ENCODE data around the gene INHBA. TPM values are rescaled to one million over a fixed set of nuclear protein-coding genes. Genes with fewer than 3 reads are reported as not detected.

The INHBA gene
- total RNA-seq, 6 donors from 2014 or later = 2.1 to 76.5 (median 42.4) TPM

DNA sequence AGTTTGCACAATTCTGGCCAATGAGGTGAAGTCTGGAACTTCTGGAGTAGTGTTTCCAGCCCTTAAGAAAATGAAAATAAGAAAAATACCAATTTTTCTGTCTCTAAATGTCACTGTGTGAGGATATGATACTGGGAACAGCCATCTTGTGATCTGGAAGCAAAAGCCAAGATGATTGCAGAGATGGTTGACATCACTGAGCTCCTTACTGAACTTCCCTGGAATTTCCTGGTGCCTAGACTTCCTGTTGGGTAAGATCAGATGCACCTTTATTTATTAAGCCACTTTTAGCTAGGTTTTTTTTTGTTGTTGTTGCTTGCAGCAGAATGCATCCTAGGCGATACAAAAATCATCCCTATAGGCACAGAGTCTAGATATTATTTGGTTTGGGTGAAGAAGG lies 27.3 kb upstream of the INHBA start:
- H3K27ac ChIP-seq = no peak overlapping the region
- ATAC-seq (ENCODE audit: low FRiP score in 2 of 2) = no peak
- TF ChIP-seq, protein P1, sequence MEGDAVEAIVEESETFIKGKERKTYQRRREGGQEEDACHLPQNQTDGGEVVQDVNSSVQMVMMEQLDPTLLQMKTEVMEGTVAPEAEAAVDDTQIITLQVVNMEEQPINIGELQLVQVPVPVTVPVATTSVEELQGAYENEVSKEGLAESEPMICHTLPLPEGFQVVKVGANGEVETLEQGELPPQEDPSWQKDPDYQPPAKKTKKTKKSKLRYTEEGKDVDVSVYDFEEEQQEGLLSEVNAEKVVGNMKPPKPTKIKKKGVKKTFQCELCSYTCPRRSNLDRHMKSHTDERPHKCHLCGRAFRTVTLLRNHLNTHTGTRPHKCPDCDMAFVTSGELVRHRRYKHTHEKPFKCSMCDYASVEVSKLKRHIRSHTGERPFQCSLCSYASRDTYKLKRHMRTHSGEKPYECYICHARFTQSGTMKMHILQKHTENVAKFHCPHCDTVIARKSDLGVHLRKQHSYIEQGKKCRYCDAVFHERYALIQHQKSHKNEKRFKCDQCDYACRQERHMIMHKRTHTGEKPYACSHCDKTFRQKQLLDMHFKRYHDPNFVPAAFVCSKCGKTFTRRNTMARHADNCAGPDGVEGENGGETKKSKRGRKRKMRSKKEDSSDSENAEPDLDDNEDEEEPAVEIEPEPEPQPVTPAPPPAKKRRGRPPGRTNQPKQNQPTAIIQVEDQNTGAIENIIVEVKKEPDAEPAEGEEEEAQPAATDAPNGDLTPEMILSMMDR (IDR thresholded peaks at IDR 0.05) = no peak
- TF ChIP-seq EP300 (IDR thresholded peaks at IDR 0.05) = no peak
- no peak for TF ChIP-seq POLR2AphosphoS5 (IDR thresholded peaks at IDR 0.05)
- TF ChIP-seq POLR2A (IDR thresholded peaks at IDR 0.05) = no peak
- H3K4me1 ChIP-seq = no peaks in the 10 kb centered on the region
- no peak overlapping the region for H3K4me3 ChIP-seq
- no peaks in the 10 kb centered on the region for H3K27me3 ChIP-seq
- 85 to 100% methylated on average over 1 of the region's 1 CpG for WGBS, 2 donors
- no peaks in the 10 kb centered on the region for H3K9me3 ChIP-seq
- DNase-seq = no peak
- H3K36me3 ChIP-seq = no peaks in the 10 kb centered on the region

DNA sequence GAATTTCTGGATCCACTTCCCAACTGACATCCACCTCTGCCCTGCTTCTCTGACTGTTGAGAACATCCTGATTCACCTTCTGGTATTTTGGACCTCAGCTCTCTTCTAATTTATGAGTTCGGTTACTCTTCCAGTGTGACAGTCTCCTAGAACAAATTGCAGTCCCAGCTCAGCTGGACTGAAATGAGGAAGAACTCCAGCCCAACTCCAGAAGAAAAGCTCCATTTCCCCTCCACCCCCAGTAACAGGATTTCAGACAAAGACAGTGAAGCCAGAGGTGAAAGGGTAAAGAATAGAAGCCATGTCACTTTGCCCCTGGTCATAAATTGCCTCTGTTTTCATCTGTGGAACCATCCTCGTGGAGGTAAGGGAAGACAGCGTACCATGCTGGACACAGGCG lies 26.2 kb upstream of the INHBA start:
- no peak for DNase-seq
- no peaks in the 10 kb centered on the region for H3K4me1 ChIP-seq
- 87 to 96% methylated on average over 4 of the region's 4 CpGs for WGBS, 2 donors
- H3K36me3 ChIP-seq = no peaks in the 10 kb centered on the region
- no peak overlapping the region for H3K27ac ChIP-seq
- H3K4me3 ChIP-seq = no peak overlapping the region
- no peaks in the 10 kb centered on the region for H3K9me3 ChIP-seq
- no peak for ATAC-seq (ENCODE audit: low FRiP score in 2 of 2)
- TF ChIP-seq, protein P1 (IDR thresholded peaks at IDR 0.05) = no peak
- TF ChIP-seq POLR2A (IDR thresholded peaks at IDR 0.05) = no peak
- TF ChIP-seq POLR2AphosphoS5 (IDR thresholded peaks at IDR 0.05) = no peak
- no peak for TF ChIP-seq EP300 (IDR thresholded peaks at IDR 0.05)
- no peaks in the 10 kb centered on the region for H3K27me3 ChIP-seq

DNA sequence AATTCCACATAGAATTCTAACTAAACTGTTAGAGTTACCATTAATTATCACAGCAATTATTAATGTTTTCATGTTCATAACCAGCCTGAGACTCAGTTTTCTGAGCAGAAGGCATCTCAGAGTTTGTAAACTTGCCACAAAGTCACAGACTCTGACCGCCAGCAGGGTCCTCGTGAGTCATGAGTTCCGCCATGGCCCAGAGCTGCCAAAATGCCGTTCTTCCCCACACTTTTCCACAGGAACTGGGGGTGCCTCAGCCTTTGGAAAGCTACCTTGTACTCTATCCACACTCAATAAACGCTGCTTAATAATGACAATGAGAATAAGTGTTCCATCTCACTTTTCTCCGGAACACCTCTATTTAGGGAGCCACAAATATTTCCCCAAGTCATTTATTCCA lies 22.1 kb upstream of the INHBA start:
- TF ChIP-seq, protein P1 (IDR thresholded peaks at IDR 0.05) = no peak
- no peak for TF ChIP-seq POLR2AphosphoS5 (IDR thresholded peaks at IDR 0.05)
- no peak for TF ChIP-seq EP300 (IDR thresholded peaks at IDR 0.05)
- TF ChIP-seq POLR2A (IDR thresholded peaks at IDR 0.05) = no peak
- H3K4me3 ChIP-seq = no peak overlapping the region
- ATAC-seq (ENCODE audit: low FRiP score in 2 of 2) = no peak
- H3K36me3 ChIP-seq = no peaks in the 10 kb centered on the region
- H3K4me1 ChIP-seq = no peaks in the 10 kb centered on the region
- no peak for DNase-seq
- 92 to 93% methylated on average over 6 of the region's 6 CpGs for WGBS, 2 donors
- H3K27me3 ChIP-seq = no peaks in the 10 kb centered on the region
- no peaks in the 10 kb centered on the region for H3K9me3 ChIP-seq
- H3K27ac ChIP-seq = no peak overlapping the region

DNA sequence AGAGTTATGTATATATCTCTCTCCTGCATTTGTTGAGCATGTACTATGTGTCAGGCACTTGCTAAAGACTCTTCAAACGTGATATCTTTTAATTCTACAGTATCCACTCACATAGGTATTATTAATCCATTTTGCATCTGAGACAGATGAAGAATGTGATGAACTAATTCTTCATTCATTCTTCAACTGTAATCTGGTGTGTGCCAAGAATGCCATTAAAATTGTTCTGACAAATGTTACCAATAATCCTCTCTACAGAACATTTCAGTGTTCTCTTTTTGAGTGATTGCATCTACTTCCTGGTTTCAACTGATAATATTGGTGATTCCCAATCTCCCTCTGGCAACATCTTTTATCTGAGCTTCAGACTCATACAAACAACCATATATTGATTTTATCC lies 18.0 kb upstream of the INHBA start:
- Histone ChIP-seq H3K9me3 (no peaks in the 10 kb centered on the region), H3K27ac (no peak overlapping the region), H3K27me3 (no peaks in the 10 kb centered on the region), H3K4me3 (no peak overlapping the region), H3K36me3 (no peaks in the 10 kb centered on the region), H3K4me1 (no peaks in the 10 kb centered on the region)
- DNase-seq = no peak
- no peak for ATAC-seq (ENCODE audit: low FRiP score in 2 of 2)
- TF ChIP-seq POLR2A (IDR thresholded peaks at IDR 0.05) = no peak
- 66 to 87% methylated on average over 1 of the region's 1 CpG for WGBS, 2 donors

DNA sequence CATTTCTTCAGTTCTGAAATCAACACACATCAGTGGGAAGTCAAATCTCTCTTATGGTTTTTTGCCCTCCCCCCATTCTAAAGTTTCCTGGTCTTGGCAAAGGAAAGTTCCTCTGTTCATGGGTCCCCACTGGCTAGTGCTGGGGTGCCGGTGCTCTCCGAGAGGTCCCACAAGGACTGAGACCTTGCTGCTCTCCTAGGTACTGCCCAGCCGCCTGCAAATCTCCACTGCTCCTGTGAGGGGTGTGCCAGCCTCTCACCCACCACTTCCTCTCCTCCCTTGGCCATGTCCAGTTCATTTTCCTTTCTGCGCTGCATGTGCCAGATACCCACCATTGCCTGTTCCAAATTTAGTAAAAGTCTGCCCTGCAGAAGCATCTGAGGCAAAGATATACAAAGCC lies 17.2 kb upstream of the INHBA start:
- TF ChIP-seq POLR2A (IDR thresholded peaks at IDR 0.05) (no peak), POLR2AphosphoS5 (IDR thresholded peaks at IDR 0.05) (no peak), EP300 (IDR thresholded peaks at IDR 0.05) (no peak)
- TF ChIP-seq, protein P1 (IDR thresholded peaks at IDR 0.05) = no peak
- H3K4me3 ChIP-seq = no peak overlapping the region
- H3K27ac ChIP-seq = no peak overlapping the region
- H3K9me3 ChIP-seq = no peaks in the 10 kb centered on the region
- no peaks in the 10 kb centered on the region for H3K4me1 ChIP-seq
- no peaks in the 10 kb centered on the region for H3K27me3 ChIP-seq
- DNase-seq (no peak), ATAC-seq (ENCODE audit: low FRiP score in 2 of 2) (no peak)
- H3K36me3 ChIP-seq = no peaks in the 10 kb centered on the region
- WGBS, 2 donors = 80 to 90% methylated on average over 4 of the region's 4 CpGs
